ENCODE results near the gene POLD2. TPM values are rescaled to one million over a fixed set of nuclear protein-coding genes. Genes with fewer than 3 reads are reported as not detected.

Gene POLD2
- total and polyA plus RNA-seq, 5 donors from 2014 or later = 37.1 to 59.0 (median 54.2) TPM

DNA sequence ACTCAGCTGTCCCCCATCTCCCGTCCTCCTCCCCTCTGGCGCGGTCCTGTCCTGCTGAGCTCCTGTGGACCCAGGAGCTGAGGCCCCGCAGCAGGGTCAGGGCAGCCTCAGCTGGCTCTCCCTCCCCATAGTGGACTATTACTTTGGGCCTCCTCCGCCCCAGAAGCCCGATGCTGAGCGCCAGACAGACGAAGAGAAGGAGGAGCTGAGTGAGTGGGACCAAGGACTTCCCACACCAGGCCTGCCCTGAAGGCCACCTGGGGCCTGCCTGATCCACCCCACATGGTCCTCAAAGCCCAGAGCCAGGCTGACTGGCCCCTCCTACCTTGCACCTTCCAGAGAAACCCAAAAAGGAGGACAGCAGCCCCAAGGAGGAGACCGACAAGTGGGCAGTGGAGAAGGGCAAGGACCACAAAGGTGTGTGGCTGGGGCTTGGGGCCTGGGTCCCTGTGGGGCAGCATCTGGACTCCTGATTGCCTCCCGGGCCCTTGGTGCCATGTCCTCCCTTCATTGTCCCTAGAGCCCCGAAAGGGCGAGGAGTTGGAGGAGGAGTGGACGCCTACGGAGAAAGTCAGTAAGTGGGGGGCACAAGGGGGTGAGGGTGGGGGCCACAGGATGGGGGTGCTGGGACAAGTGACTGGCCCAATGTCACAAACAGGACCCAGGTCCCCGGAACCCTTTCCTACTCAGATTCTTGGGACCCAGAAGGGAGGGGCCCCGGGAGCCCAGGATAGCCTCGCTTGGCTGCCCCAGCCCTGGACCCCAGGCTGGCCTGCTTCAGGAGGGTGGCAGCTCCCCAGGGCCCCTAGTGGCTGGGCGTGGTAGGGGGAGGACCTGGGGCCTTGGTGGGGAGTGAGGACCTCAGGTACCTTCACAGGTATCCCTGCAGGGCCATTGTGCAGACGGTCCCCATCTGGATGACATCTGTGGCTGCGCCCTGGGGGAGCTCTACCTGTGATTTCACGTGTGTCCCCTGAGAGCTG lies 14.3 kb downstream of the POLD2 start:
- Mint-ChIP-seq H3K27ac (no peak overlapping the region), H3K36me3 (no peaks in the 10 kb centered on the region), H3K4me1 (peaks cover 0 to 15% (median 3%) of the 10 kb centered on the region in 4 donors), H3K4me3 (no peak overlapping the region), H3K9me3 (no peaks in the 10 kb centered on the region), H3K27me3 (peaks cover 12% of the 10 kb centered on the region)
- Histone ChIP-seq H3K4me1 (ENCODE audit: control insufficient read depth, insufficient read depth, low read length, poor library complexity, severe bottlenecking) (peaks cover 5% of the 10 kb centered on the region), H3K27me3 (ENCODE audit: control insufficient read depth, insufficient read depth, low read length) (no peaks in the 10 kb centered on the region), H3K4me3 (ENCODE audit: low read depth, low read length) (no peak overlapping the region), H3K27ac (ENCODE audit: insufficient read depth, low read length, poor library complexity, severe bottlenecking) (no peak overlapping the region), H3K9me3 (ENCODE audit: control insufficient read depth in 2 of 2, low read length in 2 of 2) (no peaks in the 10 kb centered on the region), H3K36me3 (ENCODE audit: control insufficient read depth, insufficient read depth, low read length) (no peaks in the 10 kb centered on the region)
- ATAC-seq (ENCODE audit: low read depth in 2 of 2) (no peak), DNase-seq (no peak)

DNA sequence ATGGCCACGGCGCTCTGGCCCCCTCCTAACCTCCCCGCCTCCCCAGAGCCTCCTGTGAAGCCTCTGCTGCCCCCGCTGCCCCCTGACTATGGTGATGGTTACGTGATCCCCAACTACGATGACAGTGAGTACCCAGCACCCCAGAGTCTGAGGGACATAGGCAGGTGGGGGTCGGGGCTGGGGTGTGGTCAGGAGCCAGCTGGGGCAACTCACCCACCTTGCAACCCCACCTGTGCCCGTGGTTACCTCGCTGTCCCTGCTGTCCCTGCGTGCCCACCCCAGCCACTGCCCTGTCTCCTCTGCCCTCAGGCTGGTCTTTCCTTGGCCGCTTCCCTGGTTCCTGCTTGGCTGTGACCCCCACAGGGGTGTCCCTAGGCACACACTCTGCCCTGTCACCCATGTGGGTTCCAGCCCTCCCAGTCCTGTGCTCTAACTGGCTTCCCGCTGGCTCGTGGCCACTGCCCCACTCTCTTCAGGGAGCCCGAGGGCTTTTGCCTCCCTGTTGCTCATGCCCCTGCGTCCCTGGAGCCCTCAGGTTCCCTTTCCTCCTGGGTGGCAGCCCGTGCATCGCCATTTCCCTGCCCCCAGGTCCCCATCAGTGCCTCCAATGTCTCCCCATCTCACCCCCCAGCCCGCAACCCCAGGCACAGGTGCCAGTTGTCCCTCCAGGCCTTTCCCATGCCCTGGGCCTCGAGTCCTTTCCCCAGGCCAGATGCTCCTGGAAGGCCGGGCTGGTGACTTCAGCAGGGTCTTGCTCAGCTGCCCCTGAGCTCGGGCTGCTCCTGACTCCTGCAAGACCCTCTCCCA lies 15.2 kb downstream of the POLD2 start:
- no peak overlapping the region for H3K4me3 ChIP-seq (ENCODE audit: low read depth, low read length)
- H3K27ac ChIP-seq (ENCODE audit: insufficient read depth, low read length, poor library complexity, severe bottlenecking) = no peak overlapping the region
- no peaks in the 10 kb centered on the region for H3K36me3 ChIP-seq (ENCODE audit: control insufficient read depth, insufficient read depth, low read length)
- H3K4me1 Mint-ChIP-seq = peaks cover 0 to 19% (median 4%) of the 10 kb centered on the region in 4 donors
- no peaks in the 10 kb centered on the region for H3K9me3 ChIP-seq (ENCODE audit: control insufficient read depth in 2 of 2, low read length in 2 of 2)
- DNase-seq (no peak), ATAC-seq (ENCODE audit: low read depth in 2 of 2) (no peak)
- no peak overlapping the region for H3K27ac Mint-ChIP-seq
- H3K9me3 Mint-ChIP-seq = peaks cover 0 to 1% (median 0%) of the 10 kb centered on the region in 7 donors
- H3K4me3 Mint-ChIP-seq = peak overlapping the region in 1 of 4 donors; percentile 41
- peaks cover 10% of the 10 kb centered on the region for H3K4me1 ChIP-seq (ENCODE audit: control insufficient read depth, insufficient read depth, low read length, poor library complexity, severe bottlenecking)
- H3K27me3 ChIP-seq (ENCODE audit: control insufficient read depth, insufficient read depth, low read length) = peaks cover 3% of the 10 kb centered on the region
- H3K27me3 Mint-ChIP-seq = peaks cover 12% of the 10 kb centered on the region
- no peaks in the 10 kb centered on the region for H3K36me3 Mint-ChIP-seq

DNA sequence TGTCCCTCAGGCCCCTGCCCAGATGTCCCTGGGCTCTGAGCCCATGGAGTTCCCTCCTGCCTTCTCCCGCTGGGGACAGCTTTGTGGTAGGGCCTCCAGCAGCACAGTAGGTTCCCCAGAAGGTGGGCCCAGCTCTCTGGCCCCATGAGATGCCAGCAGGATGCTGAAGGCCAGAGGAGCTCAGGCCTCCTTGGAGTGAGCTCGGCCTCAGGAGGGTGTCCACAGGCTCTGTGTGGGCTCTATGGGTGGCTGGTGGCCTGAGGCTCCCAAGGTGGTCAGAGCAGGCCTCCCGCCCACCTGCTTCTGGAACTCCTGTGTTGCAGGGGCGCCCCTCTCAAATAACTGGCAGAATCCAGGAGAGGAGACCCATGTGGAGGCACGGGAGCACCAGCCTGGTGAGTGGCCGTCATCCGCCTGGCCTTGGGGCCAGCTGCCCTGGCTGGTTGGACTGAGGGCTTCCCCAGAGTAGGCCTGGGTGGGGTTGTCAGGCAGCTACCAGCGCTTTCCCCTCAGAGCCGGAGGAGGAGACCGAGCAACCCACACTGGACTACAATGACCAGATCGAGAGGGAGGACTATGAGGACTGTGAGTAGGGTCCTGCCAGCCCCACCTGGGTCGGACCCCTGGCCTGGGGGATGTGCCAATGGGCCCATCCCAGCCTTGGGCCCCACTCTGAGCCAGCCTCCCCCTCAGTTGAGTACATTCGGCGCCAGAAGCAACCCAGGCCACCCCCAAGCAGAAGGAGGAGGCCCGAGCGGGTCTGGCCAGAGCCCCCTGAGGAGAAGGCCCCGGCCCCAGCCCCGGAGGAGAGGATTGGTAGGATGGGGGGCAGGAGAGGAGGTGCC lies 16.0 kb downstream of the POLD2 start:
- Mint-ChIP-seq H3K9me3 (peaks cover 0 to 1% (median 0%) of the 10 kb centered on the region in 7 donors), H3K27me3 (peaks cover 12% of the 10 kb centered on the region), H3K27ac (no peak overlapping the region), H3K36me3 (no peaks in the 10 kb centered on the region), H3K4me3 (no peak overlapping the region), H3K4me1 (peaks cover 0 to 19% (median 4%) of the 10 kb centered on the region in 4 donors)
- H3K27me3 ChIP-seq (ENCODE audit: control insufficient read depth, insufficient read depth, low read length) = peaks cover 4% of the 10 kb centered on the region
- ATAC-seq (ENCODE audit: low read depth in 2 of 2) = no peak
- H3K27ac ChIP-seq (ENCODE audit: insufficient read depth, low read length, poor library complexity, severe bottlenecking) = no peak overlapping the region
- no peak overlapping the region for H3K4me3 ChIP-seq (ENCODE audit: low read depth, low read length)
- no peak for DNase-seq
- no peaks in the 10 kb centered on the region for H3K9me3 ChIP-seq (ENCODE audit: control insufficient read depth in 2 of 2, low read length in 2 of 2)
- H3K4me1 ChIP-seq (ENCODE audit: control insufficient read depth, insufficient read depth, low read length, poor library complexity, severe bottlenecking) = peaks cover 10% of the 10 kb centered on the region
- H3K36me3 ChIP-seq (ENCODE audit: control insufficient read depth, insufficient read depth, low read length) = no peaks in the 10 kb centered on the region

GRCh38 chr7:44106311-44107065 lies 16.9 kb downstream of the POLD2 start:
- no peak overlapping the region for H3K4me3 ChIP-seq (ENCODE audit: low read depth, low read length)
- Mint-ChIP-seq H3K27ac (no peak overlapping the region), H3K4me1 (peaks cover 0 to 19% (median 4%) of the 10 kb centered on the region in 4 donors), H3K9me3 (peaks cover 0 to 1% (median 0%) of the 10 kb centered on the region in 7 donors), H3K27me3 (peaks cover 12% of the 10 kb centered on the region), H3K4me3 (peak overlapping the region in 1 of 4 donors; percentile 36), H3K36me3 (no peaks in the 10 kb centered on the region)
- no peaks in the 10 kb centered on the region for H3K36me3 ChIP-seq (ENCODE audit: control insufficient read depth, insufficient read depth, low read length)
- H3K4me1 ChIP-seq (ENCODE audit: control insufficient read depth, insufficient read depth, low read length, poor library complexity, severe bottlenecking) = peaks cover 10% of the 10 kb centered on the region
- DNase-seq = no peak
- no peak for ATAC-seq (ENCODE audit: low read depth in 2 of 2)
- peaks cover 4% of the 10 kb centered on the region for H3K27me3 ChIP-seq (ENCODE audit: control insufficient read depth, insufficient read depth, low read length)
- H3K9me3 ChIP-seq (ENCODE audit: control insufficient read depth in 2 of 2, low read length in 2 of 2) = no peaks in the 10 kb centered on the region
- H3K27ac ChIP-seq (ENCODE audit: insufficient read depth, low read length, poor library complexity, severe bottlenecking) = no peak overlapping the region

- Histone ChIP-seq H3K27me3 (ENCODE audit: control insufficient read depth, insufficient read depth, low read length) (peaks cover 4% of the 10 kb centered on the region), H3K36me3 (ENCODE audit: control insufficient read depth, insufficient read depth, low read length) (no peaks in the 10 kb centered on the region), H3K4me1 (ENCODE audit: control insufficient read depth, insufficient read depth, low read length, poor library complexity, severe bottlenecking) (peaks cover 10% of the 10 kb centered on the region), H3K4me3 (ENCODE audit: low read depth, low read length) (no peak overlapping the region), H3K27ac (ENCODE audit: insufficient read depth, low read length, poor library complexity, severe bottlenecking) (no peak overlapping the region), H3K9me3 (ENCODE audit: control insufficient read depth in 2 of 2, low read length in 2 of 2) (no peaks in the 10 kb centered on the region)
- H3K27ac Mint-ChIP-seq = peak overlapping the region in 2 of 3 donors; percentile 82 to 84
- peaks cover 0 to 1% (median 0%) of the 10 kb centered on the region in 7 donors for H3K9me3 Mint-ChIP-seq
- no peak for ATAC-seq (ENCODE audit: low read depth in 2 of 2)
- peaks cover 0 to 19% (median 4%) of the 10 kb centered on the region in 4 donors for H3K4me1 Mint-ChIP-seq
- H3K4me3 Mint-ChIP-seq = peak overlapping the region; percentile 36 to 90 (median 82)
- H3K36me3 Mint-ChIP-seq = no peaks in the 10 kb centered on the region
- no peak for DNase-seq
- peaks cover 12% of the 10 kb centered on the region for H3K27me3 Mint-ChIP-seq
These were observed 17.5 kb downstream of the POLD2 start for GRCh38 chr7:44105832-44106231.

DNA sequence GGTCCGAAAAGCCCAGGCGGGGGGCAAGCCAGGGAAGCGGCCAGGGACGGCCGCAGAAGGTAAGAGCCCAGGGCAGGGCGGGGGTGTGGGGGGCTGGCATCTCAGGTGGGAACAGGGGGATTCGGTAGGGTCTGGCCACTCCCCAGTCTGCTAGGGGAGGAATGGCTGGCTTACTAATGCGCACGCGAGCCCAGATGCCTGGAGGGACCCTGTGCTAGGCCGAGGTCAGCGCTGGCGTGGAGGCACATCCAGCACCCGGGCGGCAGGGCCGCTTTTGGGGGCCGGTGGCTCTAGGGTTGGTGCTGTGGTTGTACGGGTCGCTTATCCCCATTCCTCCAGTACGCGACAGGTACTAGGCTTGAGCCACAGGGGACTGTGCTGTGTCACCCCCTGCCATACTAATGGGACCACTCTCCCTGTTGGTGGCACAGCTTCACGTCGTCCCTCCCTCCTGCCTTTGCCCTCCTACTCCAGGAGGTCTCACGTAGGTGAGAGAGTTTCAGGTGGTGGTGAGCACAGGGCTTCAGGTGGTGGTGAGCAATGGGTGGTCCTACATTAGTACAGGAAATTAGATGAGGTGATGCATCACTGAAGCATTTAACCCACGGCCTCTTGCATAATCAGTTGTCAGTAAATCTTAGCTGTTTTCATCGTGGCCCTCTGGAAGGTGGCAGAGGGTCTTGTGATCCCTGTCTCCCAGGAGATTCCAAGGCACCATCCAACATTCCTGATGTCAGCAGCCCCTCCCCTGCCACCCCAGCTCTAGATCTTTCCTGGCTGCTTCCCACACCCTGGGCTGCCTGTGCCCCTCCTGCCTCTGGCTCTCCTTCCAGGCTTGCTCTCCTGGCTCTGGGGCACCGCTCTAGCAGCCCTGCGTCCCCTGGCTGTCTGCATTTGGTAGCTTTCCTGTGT lies 18.2 kb downstream of the POLD2 start:
- Histone ChIP-seq H3K27ac (ENCODE audit: insufficient read depth, low read length, poor library complexity, severe bottlenecking) (no peak overlapping the region), H3K4me3 (ENCODE audit: low read depth, low read length) (no peak overlapping the region), H3K36me3 (ENCODE audit: control insufficient read depth, insufficient read depth, low read length) (no peaks in the 10 kb centered on the region), H3K9me3 (ENCODE audit: control insufficient read depth in 2 of 2, low read length in 2 of 2) (no peaks in the 10 kb centered on the region), H3K27me3 (ENCODE audit: control insufficient read depth, insufficient read depth, low read length) (peaks cover 4% of the 10 kb centered on the region), H3K4me1 (ENCODE audit: control insufficient read depth, insufficient read depth, low read length, poor library complexity, severe bottlenecking) (peaks cover 10% of the 10 kb centered on the region)
- Mint-ChIP-seq H3K27me3 (peaks cover 12% of the 10 kb centered on the region), H3K4me1 (peaks cover 0 to 19% (median 4%) of the 10 kb centered on the region in 4 donors), H3K9me3 (peaks cover 0 to 1% (median 0%) of the 10 kb centered on the region in 7 donors), H3K27ac (peak overlapping the region in 2 of 3 donors; percentile 82 to 84), H3K36me3 (no peaks in the 10 kb centered on the region), H3K4me3 (peak overlapping the region; percentile 36 to 90 (median 82))
- DNase-seq (no peak), ATAC-seq (ENCODE audit: low read depth in 2 of 2) (peak in 1 of 2 donors; percentile 11)
